K562 (cell line): ENCODE results near the gene VGLL4. TPM values are rescaled to one million over a fixed set of nuclear protein-coding genes. Genes with fewer than 3 reads are reported as not detected.
A peak's percentile ranks its signal among the peaks of the same experiment; 100 is the strongest.

ENCODE experiments used
- BRF1 ChIP-seq: IDR thresholded peaks from 3 replicates; pipeline ENCODE4 v1.6.1; 2011; ENCODE audit warnings: borderline replicate concordance, mild to moderate bottlenecking; ENCODE audit not compliant: insufficient read length; ENCODE audit errors: extremely low read depth
- CREM ChIP-seq: IDR thresholded peaks from 2 replicates; pipeline ENCODE4 v1.6.1; 2014; ENCODE audit warnings: antibody characterized with exemption, low read depth
- EP300 ChIP-seq: IDR thresholded peaks from 2 replicates; pipeline ENCODE4 v1.6.1; 2012; ENCODE audit warnings: low read length, improper control_type of control experiment
- L3MBTL2 ChIP-seq: fragments of 450-650 bp; IDR thresholded peaks from 2 replicates; pipeline ENCODE4 v1.6.1; 2016; ENCODE audit warnings: mild to moderate bottlenecking, moderate library complexity
- MYNN ChIP-seq, 2 experiments: sonication (generic); formaldehyde crosslinking in 1 of 2; IDR thresholded peaks; 2 replicates each; pipeline versions ENCODE4 v1.5.0 to v1.6.1; 2016 to 2020; ENCODE audit warnings: antibody characterized with exemption in 1 of 2, missing genetic modification reagents in 1 of 2
- PML ChIP-seq: IDR thresholded peaks from 2 replicates; pipeline ENCODE4 v1.6.1; 2012; ENCODE audit warnings: low read length, inconsistent platforms
- TFAM ChIP-seq: fragments of 250-450 bp; sonication (Bioruptor Pico); conservative IDR thresholded peaks from 2 replicates; pipeline ENCODE4 v1.5.0; 2021; ENCODE audit warnings: mild to moderate bottlenecking, moderate library complexity
- ZC3H11A ChIP-seq: IDR thresholded peaks from 2 replicates; pipeline ENCODE4 v1.6.1; 2012; ENCODE audit warnings: low read depth, low read length, improper control_type of control experiment
- ZNF174 ChIP-seq: fragments of 250-450 bp; sonication (Bioruptor Pico); IDR thresholded peaks from 2 replicates; pipeline ENCODE4 v1.4.0; 2020; ENCODE audit warnings: mild to moderate bottlenecking
- ZNF280A ChIP-seq: fragments of 450-650 bp; IDR thresholded peaks from 2 replicates; pipeline ENCODE4 v1.6.1; 2018; ENCODE audit warnings: mild to moderate bottlenecking, low read depth; ENCODE audit not compliant: partially characterized antibody
- ZNF3 ChIP-seq: fragments of 250-450 bp; sonication (Bioruptor Pico); IDR thresholded peaks from 2 replicates; pipeline ENCODE4 v1.5.0; 2021; ENCODE audit warnings: mild to moderate bottlenecking, moderate library complexity
- ZNF311 ChIP-seq: fragments of 250-450 bp; sonication (Bioruptor Pico); IDR thresholded peaks from 2 replicates; pipeline ENCODE4 v1.4.0; 2020; ENCODE audit warnings: mild to moderate bottlenecking, moderate library complexity
- ZNF431 ChIP-seq: sonication (generic); formaldehyde crosslinking; IDR thresholded peaks from 2 replicates; pipeline ENCODE4 v1.8.0; 2022; ENCODE audit warnings: mild to moderate bottlenecking, missing genetic modification reagents
- ZNF589 ChIP-seq: fragments of 200-800 bp; sonication (Bioruptor generic); IDR thresholded peaks from 2 replicates; pipeline ENCODE4 v1.6.1; 2016; ENCODE audit warnings: low read depth, missing genetic modification characterization, missing compliant biosample characterization
- ZNF830 ChIP-seq: fragments of 250-450 bp; sonication (Bioruptor Pico); IDR thresholded peaks from 2 replicates; pipeline ENCODE4 v1.5.0; 2021; ENCODE audit warnings: mild to moderate bottlenecking
- polyA plus RNA-seq, 8 experiments: library from polyadenylated mRNA; depleted of rRNA in 4 of 8; stranded (reverse) in 5 of 8; unstranded in 3 of 8; fragments of >200 nt; fragmentation: Nextera tagmentation in 2 of 8; fragmentation: Illumina TruSeq in 1 of 8; extraction: Ambion mirVana in 2 of 8; extraction: Trizol in 1 of 8; gene quantifications; 2 replicates each; pipeline versions ENCODE4 v1.2.1 to v1.2.3, GENCODE V29; 2011 to 2014; ENCODE audit warnings: inconsistent platforms in 1 of 8, missing spikeins in 1 of 8
- total RNA-seq, 7 experiments: library from RNA; depleted of rRNA in 6 of 7; stranded (reverse); fragments of >200 nt in 6 of 7; fragmentation: Illumina TruSeq in 2 of 7; extraction: Trizol in 2 of 7; gene quantifications; 2 replicates each; pipeline versions ENCODE4 v1.2.1 to v1.2.3, GENCODE V29; 2011 to 2021; ENCODE audit warnings: low replicate concordance in 1 of 7
- TF ChIP-seq, protein P1 (sequence below): fragments of 250-450 bp; sonication (Bioruptor Pico); IDR thresholded peaks from 2 replicates; pipeline ENCODE4 v1.9.0; 2021; ENCODE audit warnings: mild to moderate bottlenecking, inconsistent platforms
- TF ChIP-seq, protein P2 (sequence below): fragments of 450-650 bp; formaldehyde crosslinking; IDR thresholded peaks from 2 replicates; pipeline ENCODE4 v1.4.0; 2020; ENCODE audit warnings: mild to moderate bottlenecking, moderate library complexity
- TF ChIP-seq, protein P3 (sequence below): IDR thresholded peaks from 3 replicates; pipeline ENCODE4 v1.6.1; 2011; ENCODE audit warnings: borderline replicate concordance, mild to moderate bottlenecking, moderate library complexity; ENCODE audit not compliant: insufficient read length; ENCODE audit errors: extremely low read depth

The VGLL4 gene
- total and polyA plus RNA-seq, 9 of the 15 experiments (the other 6 are each of a cell fraction or from before 2014, with no cell fraction given) = 0.27 to 10.9 (median 8.6) TPM

- TF ChIP-seq ZNF311 (CRISPR knock-in tag) (no peak), CREM (peak; percentile 19; the same call in 1 of the 2 replicates), ZNF431 (CRISPR knock-in tag) (no peak), TFAM (no peak), ZNF174 (CRISPR knock-in tag) (no peak), MYNN (IDR thresholded peaks at IDR 0.05) (peak; percentile 69), MYNN (CRISPR knock-in tag; IDR thresholded peaks at IDR 0.05) (no peak), ZNF3 (CRISPR knock-in tag) (no peak), PML (0 out of 2 replicates have a peak, but pooled peaks have one; percentile 19), EP300 (peak; percentile 24; the same call in 1 of the 2 replicates), ZNF589 (CRISPR knock-in tag) (0 out of 2 replicates have a peak, but pooled peaks have one; percentile 60), BRF1 (no peak), ZC3H11A (no peak), L3MBTL2 (peak; percentile 82), ZNF280A (no peak), ZNF830 (CRISPR knock-in tag) (no peak)
- TF ChIP-seq, protein P1, sequence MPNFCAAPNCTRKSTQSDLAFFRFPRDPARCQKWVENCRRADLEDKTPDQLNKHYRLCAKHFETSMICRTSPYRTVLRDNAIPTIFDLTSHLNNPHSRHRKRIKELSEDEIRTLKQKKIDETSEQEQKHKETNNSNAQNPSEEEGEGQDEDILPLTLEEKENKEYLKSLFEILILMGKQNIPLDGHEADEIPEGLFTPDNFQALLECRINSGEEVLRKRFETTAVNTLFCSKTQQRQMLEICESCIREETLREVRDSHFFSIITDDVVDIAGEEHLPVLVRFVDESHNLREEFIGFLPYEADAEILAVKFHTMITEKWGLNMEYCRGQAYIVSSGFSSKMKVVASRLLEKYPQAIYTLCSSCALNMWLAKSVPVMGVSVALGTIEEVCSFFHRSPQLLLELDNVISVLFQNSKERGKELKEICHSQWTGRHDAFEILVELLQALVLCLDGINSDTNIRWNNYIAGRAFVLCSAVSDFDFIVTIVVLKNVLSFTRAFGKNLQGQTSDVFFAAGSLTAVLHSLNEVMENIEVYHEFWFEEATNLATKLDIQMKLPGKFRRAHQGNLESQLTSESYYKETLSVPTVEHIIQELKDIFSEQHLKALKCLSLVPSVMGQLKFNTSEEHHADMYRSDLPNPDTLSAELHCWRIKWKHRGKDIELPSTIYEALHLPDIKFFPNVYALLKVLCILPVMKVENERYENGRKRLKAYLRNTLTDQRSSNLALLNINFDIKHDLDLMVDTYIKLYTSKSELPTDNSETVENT (CRISPR knock-in tag) = 0 out of 2 replicates have a peak, but pooled peaks have one; percentile 13
- TF ChIP-seq, protein P2, sequence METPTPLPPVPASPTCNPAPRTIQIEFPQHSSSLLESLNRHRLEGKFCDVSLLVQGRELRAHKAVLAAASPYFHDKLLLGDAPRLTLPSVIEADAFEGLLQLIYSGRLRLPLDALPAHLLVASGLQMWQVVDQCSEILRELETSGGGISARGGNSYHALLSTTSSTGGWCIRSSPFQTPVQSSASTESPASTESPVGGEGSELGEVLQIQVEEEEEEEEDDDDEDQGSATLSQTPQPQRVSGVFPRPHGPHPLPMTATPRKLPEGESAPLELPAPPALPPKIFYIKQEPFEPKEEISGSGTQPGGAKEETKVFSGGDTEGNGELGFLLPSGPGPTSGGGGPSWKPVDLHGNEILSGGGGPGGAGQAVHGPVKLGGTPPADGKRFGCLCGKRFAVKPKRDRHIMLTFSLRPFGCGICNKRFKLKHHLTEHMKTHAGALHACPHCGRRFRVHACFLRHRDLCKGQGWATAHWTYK (CRISPR knock-in tag) = peak; percentile 61; the same call in 1 of the 2 replicates
- TF ChIP-seq, protein P3, sequence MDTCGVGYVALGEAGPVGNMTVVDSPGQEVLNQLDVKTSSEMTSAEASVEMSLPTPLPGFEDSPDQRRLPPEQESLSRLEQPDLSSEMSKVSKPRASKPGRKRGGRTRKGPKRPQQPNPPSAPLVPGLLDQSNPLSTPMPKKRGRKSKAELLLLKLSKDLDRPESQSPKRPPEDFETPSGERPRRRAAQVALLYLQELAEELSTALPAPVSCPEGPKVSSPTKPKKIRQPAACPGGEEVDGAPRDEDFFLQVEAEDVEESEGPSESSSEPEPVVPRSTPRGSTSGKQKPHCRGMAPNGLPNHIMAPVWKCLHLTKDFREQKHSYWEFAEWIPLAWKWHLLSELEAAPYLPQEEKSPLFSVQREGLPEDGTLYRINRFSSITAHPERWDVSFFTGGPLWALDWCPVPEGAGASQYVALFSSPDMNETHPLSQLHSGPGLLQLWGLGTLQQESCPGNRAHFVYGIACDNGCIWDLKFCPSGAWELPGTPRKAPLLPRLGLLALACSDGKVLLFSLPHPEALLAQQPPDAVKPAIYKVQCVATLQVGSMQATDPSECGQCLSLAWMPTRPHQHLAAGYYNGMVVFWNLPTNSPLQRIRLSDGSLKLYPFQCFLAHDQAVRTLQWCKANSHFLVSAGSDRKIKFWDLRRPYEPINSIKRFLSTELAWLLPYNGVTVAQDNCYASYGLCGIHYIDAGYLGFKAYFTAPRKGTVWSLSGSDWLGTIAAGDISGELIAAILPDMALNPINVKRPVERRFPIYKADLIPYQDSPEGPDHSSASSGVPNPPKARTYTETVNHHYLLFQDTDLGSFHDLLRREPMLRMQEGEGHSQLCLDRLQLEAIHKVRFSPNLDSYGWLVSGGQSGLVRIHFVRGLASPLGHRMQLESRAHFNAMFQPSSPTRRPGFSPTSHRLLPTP = no peak
Measured at GRCh38 chr3:11643605-11644087, at the start of gene VGLL4 (continued).
